ENCODE measurements around the gene BUB1B. TPM values are rescaled to one million over a fixed set of nuclear protein-coding genes. Genes with fewer than 3 reads are reported as not detected.
A peak's percentile ranks its signal among the peaks of the same experiment; 100 is the strongest.
"Not testable (repeated sequence)": the region's sequence is repeated elsewhere in the genome, so short reads cannot be mapped to it uniquely, and the experiment has no call there.

The BUB1B gene
- total RNA-seq, 1 experiment from 2014 or later: 83.2 TPM

GRCh38 chr15:40124807-40125285 is 36.0 kb upstream of the BUB1B start:
- WGBS (ENCODE audit: extremely low coverage, insufficient read length, low lambda C conversion rate): no CpG with 5 or more reads among the region's 5 CpGs
- peak overlapping the region; percentile 44 to 64; a peak in 2 of 5 replicates for H3K4me3 Mint-ChIP-seq
- not testable (repeated sequence) for H3K27me3 ChIP-seq (ENCODE audit: insufficient read depth, low read length); H2BK120ac ChIP-seq (ENCODE audit: low read depth, low read length, poor library complexity, severe bottlenecking); H2AFZ ChIP-seq (ENCODE audit: low read length); H3K23ac ChIP-seq (ENCODE audit: insufficient read length, low read depth, low read length); H4K91ac ChIP-seq (ENCODE audit: insufficient read length, low read depth, low read length); H2BK5ac ChIP-seq (ENCODE audit: insufficient read length, low read length); H3K79me1 ChIP-seq (ENCODE audit: insufficient read depth, low read depth, low read length, poor library complexity, severe bottlenecking); H3K9ac ChIP-seq (ENCODE audit: extremely low read depth, insufficient read length, low read length); H3T11ph ChIP-seq (ENCODE audit: low read length); H4K8ac ChIP-seq (replicated peaks; ENCODE audit: insufficient read length, low read depth, low read length); H3K14ac ChIP-seq (ENCODE audit: insufficient read depth, low read length); H4K5ac ChIP-seq (ENCODE audit: insufficient read length, low read depth, low read length); H2BK20ac ChIP-seq (ENCODE audit: low read depth, low read length, poor library complexity, severe bottlenecking); H3K79me2 ChIP-seq (ENCODE audit: insufficient read depth, low read length); H3K9me3 ChIP-seq (ENCODE audit: control insufficient read depth, low read depth, low read length); H3K36me3 Mint-ChIP-seq (ENCODE audit: insufficient read depth in 1 of 3, low read depth in 3 of 3); H3K4ac ChIP-seq (ENCODE audit: low read depth, low read length); H2BK12ac ChIP-seq (ENCODE audit: insufficient read length, low read depth, low read length); H4K20me1 ChIP-seq (ENCODE audit: control insufficient read depth, insufficient read depth, insufficient read length); H2AK5ac ChIP-seq (ENCODE audit: insufficient read length, low read length); H3K56ac ChIP-seq (ENCODE audit: insufficient read length, low read depth, low read length); H3K9me3 Mint-ChIP-seq; H3K27ac ChIP-seq (ENCODE audit: insufficient read length, low read depth, low read length); H3K23me2 ChIP-seq (ENCODE audit: insufficient read length, low read depth, low read length, poor library complexity, severe bottlenecking); H3K18ac ChIP-seq (ENCODE audit: insufficient read length, low read depth, low read length); H3K4me1 ChIP-seq (ENCODE audit: insufficient read depth, low read length); H3K27me3 Mint-ChIP-seq (ENCODE audit: low read depth); H2BK15ac ChIP-seq (ENCODE audit: low read depth, low read length)
- peaks cover 35 to 40% of the 10 kb centered on the region in 2 experiments for H3K4me1 Mint-ChIP-seq
- DNase-seq: peak; percentile 57
- H3K27ac Mint-ChIP-seq: peak overlapping the region; percentile 97 to 99 (median 98)
- H3K4me2 ChIP-seq (ENCODE audit: insufficient read depth, insufficient read length, low read length): peak overlapping the region; percentile 20

Data from H9 (cell line).